Vein endothelial cell (primary cell): ENCODE results near the gene SHCBP1. TPM values are rescaled to one million over a fixed set of nuclear protein-coding genes. Genes with fewer than 3 reads are reported as not detected.

Experiments
- small RNA-seq: library from RNA; depleted of rRNA; stranded (forward); fragments of <200 nt; gene quantifications from one replicate; pipeline ENCODE3, GENCODE V24; 2012
- total RNA-seq: library from RNA; depleted of rRNA; stranded (reverse); fragments of >200 nt; gene quantifications from 2 replicates; pipeline ENCODE4 v1.2.3, GENCODE V29; 2012

The SHCBP1 gene, protein sequence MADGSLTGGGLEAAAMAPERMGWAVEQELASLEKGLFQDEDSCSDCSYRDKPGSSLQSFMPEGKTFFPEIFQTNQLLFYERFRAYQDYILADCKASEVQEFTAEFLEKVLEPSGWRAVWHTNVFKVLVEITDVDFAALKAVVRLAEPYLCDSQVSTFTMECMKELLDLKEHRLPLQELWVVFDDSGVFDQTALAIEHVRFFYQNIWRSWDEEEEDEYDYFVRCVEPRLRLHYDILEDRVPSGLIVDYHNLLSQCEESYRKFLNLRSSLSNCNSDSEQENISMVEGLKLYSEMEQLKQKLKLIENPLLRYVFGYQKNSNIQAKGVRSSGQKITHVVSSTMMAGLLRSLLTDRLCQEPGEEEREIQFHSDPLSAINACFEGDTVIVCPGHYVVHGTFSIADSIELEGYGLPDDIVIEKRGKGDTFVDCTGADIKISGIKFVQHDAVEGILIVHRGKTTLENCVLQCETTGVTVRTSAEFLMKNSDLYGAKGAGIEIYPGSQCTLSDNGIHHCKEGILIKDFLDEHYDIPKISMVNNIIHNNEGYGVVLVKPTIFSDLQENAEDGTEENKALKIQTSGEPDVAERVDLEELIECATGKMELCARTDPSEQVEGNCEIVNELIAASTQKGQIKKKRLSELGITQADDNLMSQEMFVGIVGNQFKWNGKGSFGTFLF
- 10.1 and 23.8 TPM in 2 replicates for total RNA-seq

GRCh38 chr16:46621006-46621933 is at the start of gene SHCBP1:
Gene SHCBP1, minus strand, starts transcription at chr16:46621379. Its CDS starts 20 bp downstream, at chr16:46621359.

Small RNA genes lying within 50 kb of the gene (small RNA-seq; reads per million reads assigned to genes)
- not detected for gene RNU6-845P

Other genes starting within 250 kb of the SHCBP1 start
- 83.0 and 137 TPM in 2 replicates for gene VPS35, start 67.8 kb upstream of the SHCBP1 start, total RNA-seq
- gene ORC6, start 68.3 kb upstream of the SHCBP1 start, total RNA-seq = 7.2 and 14.7 TPM in 2 replicates
- gene MYLK3, start 127.0 kb upstream of the SHCBP1 start, total RNA-seq = 0.10 and 0.33 TPM in 2 replicates
- 5.6 and 6.9 TPM in 2 replicates for gene C16orf87, start 209.8 kb upstream of the SHCBP1 start, total RNA-seq